NCI-H2081 (cell line): ENCODE measurements around the gene UBE2I.

ENCODE experiments used
- DNase-seq, 2 experiments: peaks; one replicate each; lab custom pipeline; 2025; lab: John Stamatoyannopoulos, UW

UBE2I gene

GRCh38 chr16:1330931-1331711 lies 21.7 kb downstream of the UBE2I start:
- DNase-seq, result no peak

- DNase-seq, result peak; percentile 61 to 73
These were observed 22.5 kb downstream of the UBE2I start for GRCh38 chr16:1331712-1332617.

- no peak for DNase-seq
These were observed 23.2 kb downstream of the UBE2I start for GRCh38 chr16:1332618-1333148.

GRCh38 chr16:1333149-1333812 lies 23.8 kb downstream of the UBE2I start, which contains the start of gene BAIAP3:
Gene BAIAP3, plus strand, starts transcription at chr16:1333645. Its CDS starts 4,905 bp downstream, at chr16:1338550.
- DNase-seq, result no peak

- no peak for DNase-seq
These were observed 24.6 kb downstream of the UBE2I start for GRCh38 chr16:1333854-1334700.

GRCh38 chr16:1334739-1335138 lies 25.3 kb downstream of the UBE2I start:
- DNase-seq, result no peak

GRCh38 chr16:1335211-1335971 lies 26.0 kb downstream of the UBE2I start:
- peak in 1 of 2 experiments; percentile 52 for DNase-seq

- peak in 1 of 2 experiments; percentile 7 for DNase-seq
These were observed 26.6 kb downstream of the UBE2I start for GRCh38 chr16:1335996-1336395.

- DNase-seq, result no peak
These were observed 27.2 kb downstream of the UBE2I start for GRCh38 chr16:1336619-1337018.

GRCh38 chr16:1337486-1337885 lies 28.1 kb downstream of the UBE2I start:
- no peak for DNase-seq

GRCh38 chr16:1338119-1338730 lies 28.8 kb downstream of the UBE2I start:
- DNase-seq, result peak in 1 of 2 experiments; percentile 23

GRCh38 chr16:1338855-1339675 lies 29.6 kb downstream of the UBE2I start:
- no peak for DNase-seq

- DNase-seq, result no peak
These were observed 31.5 kb downstream of the UBE2I start for GRCh38 chr16:1340730-1341494.

- DNase-seq, result no peak
These were observed 32.3 kb downstream of the UBE2I start for GRCh38 chr16:1341495-1342420.

- DNase-seq, result peak; percentile 96 to 97
These were observed 33.3 kb downstream of the UBE2I start for GRCh38 chr16:1342526-1343427.
